ENCODE measurements around the gene GJB3. TPM values are rescaled to one million over a fixed set of nuclear protein-coding genes. Genes with fewer than 3 reads are reported as not detected.

Gene GJB3
- total and polyA plus RNA-seq, 7 experiments from 2014 or later = not detected

DNA sequence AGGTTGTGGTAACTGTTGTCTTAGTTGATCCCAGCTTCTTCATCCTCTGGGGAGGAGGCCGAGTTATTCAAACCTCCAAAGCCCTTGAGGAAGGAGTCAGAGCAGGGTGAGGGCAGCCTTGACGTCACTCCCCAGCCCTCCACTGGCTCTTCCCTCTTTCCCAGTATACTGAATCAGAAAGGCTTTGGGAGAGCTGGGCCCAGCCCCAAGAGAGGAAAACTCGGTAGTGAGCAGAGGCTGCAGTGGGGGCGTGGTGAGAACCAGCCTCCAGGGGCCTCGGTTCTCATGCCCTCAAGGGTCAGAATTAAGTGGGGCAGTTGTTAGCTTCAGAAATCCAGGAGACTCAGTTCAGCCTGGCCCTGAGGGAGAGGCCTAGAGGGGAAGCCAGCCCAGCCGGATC, 10.0 kb downstream of the GJB3 start:
- CTCF ChIA-PET = no interaction called here

DNA sequence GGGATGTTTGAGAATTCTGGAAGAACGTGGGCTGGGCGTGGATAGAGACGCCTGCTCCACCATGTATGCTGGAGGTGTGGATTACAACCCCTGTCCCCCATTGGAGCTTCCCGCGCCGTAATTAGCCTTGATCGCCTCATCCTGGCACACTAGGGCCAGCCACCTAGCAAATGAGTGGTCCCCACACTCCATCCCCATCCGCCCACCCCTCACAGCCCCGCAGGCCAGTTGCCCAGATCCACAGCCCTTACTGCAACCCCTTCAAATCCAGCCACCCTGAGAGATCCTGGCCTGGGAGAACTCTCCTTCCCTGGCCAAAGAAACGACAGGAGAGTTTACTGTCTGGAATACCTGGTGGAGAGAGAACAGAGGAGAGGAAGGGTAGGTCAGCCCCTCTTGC, 11.4 kb downstream of the GJB3 start:
- POLR2A ChIA-PET = no interaction called here

More for the DNA sequence above, 10.0 kb downstream of the GJB3 start:
- Mint-ChIP-seq H3K4me3 (no peak overlapping the region), H3K9me3 (peaks cover 0 to 2% (median 0%) of the 10 kb centered on the region in 11 donors), H3K36me3 (no peaks in the 10 kb centered on the region), H3K4me1 (peaks cover 0 to 17% (median 7%) of the 10 kb centered on the region in 7 donors), H3K27ac (no peak overlapping the region), H3K27me3 (peaks cover 9 to 31% (median 30%) of the 10 kb centered on the region in 5 donors)
- Histone ChIP-seq H3K27ac (ENCODE audit: low read depth, low read length) (no peak overlapping the region), H3K27me3 (ENCODE audit: control insufficient read depth in 2 of 2, insufficient read depth in 2 of 2, low read length in 2 of 2) (peaks cover 0 to 3% of the 10 kb centered on the region in 2 donors), H3K36me3 (ENCODE audit: control insufficient read depth in 2 of 3, insufficient read depth in 3 of 3, low read length in 3 of 3) (no peaks in the 10 kb centered on the region), H3K4me3 (ENCODE audit: low read length) (no peak overlapping the region), H3K4me1 (ENCODE audit: control insufficient read depth in 2 of 2, insufficient read depth in 2 of 2, low read length in 2 of 2) (no peaks in the 10 kb centered on the region), H3K9me3 (ENCODE audit: control insufficient read depth in 2 of 3, low read length in 3 of 3) (no peaks in the 10 kb centered on the region)
- ATAC-seq (no peak), DNase-seq (no peak)
- POLR2A ChIA-PET = no interaction called here
- intact Hi-C loops (cut with micrococcal nuclease) = no loop called here

DNA sequence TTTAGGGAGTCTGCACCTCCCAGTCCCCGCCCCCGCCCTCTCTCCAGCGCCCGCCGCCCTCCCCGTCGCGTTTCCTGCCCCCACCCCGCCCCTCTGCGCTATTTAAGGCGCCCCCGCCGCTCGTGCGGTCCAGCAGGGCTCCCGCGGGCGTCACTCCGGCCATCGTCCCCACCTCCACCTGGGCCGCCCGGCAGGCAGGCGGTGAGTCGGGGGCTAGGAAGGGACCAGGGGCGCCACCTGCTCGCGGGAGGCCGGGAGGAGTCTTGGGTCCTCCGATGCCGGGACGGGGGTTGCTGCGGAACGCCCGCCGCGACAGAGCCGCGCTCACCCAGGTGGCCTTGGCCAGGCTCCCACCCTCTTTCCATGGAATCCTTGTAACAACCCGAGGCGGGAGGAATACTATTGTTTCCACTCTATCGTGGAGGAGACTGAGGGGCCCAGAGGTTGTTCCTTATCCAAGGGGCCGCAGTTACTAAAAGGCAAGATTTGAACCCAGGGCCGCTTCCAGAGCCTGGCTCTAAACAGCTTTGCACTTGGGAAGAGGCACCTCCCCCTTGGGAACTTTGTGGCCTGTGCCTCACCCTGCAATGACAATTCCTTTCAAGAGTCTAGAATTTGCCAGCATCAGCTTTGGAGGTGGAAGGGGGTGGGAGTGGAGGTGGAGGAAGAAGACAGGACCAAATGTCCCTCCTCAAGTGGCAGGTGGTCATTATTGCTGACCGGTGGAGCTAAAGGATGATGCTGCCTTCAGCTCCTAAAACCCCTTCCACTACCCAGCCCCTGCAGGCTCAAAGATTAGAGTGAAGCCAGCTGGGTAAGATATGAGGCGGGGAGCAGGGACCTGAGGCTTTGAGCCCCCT, 12.1 kb downstream of the GJB3 start, which contains the start of gene GJA4:
GJA4 (plus strand) TSS at position 132 of the 860 bp plus-strand sequence. CDS start 1,215 bp downstream, outside the sequence.
- ChIA-PET CTCF (no interaction called here), POLR2A (no interaction called here)
- Mint-ChIP-seq H3K27me3 (peaks cover 9 to 25% (median 19%) of the 10 kb centered on the region in 5 donors), H3K4me1 (peaks cover 0 to 11% (median 4%) of the 10 kb centered on the region in 7 donors), H3K4me3 (peak within 1 kb of the TSS; percentile 39 to 79 (median 67)), H3K36me3 (peaks cover 0 to 3% (median 0%) of the 10 kb centered on the region in 5 donors), H3K27ac (no peak within 1 kb of the TSS), H3K9me3 (peaks cover 0 to 2% (median 0%) of the 10 kb centered on the region in 11 donors)
- Histone ChIP-seq H3K4me3 (ENCODE audit: low read length) (no peak within 1 kb of the TSS), H3K27ac (ENCODE audit: low read depth, low read length) (no peak within 1 kb of the TSS), H3K27me3 (ENCODE audit: control insufficient read depth in 2 of 2, insufficient read depth in 2 of 2, low read length in 2 of 2) (peaks cover 0 to 3% of the 10 kb centered on the region in 2 donors), H3K9me3 (ENCODE audit: control insufficient read depth in 2 of 3, low read length in 3 of 3) (no peaks in the 10 kb centered on the region), H3K36me3 (ENCODE audit: control insufficient read depth in 2 of 3, insufficient read depth in 3 of 3, low read length in 3 of 3) (no peaks in the 10 kb centered on the region), H3K4me1 (ENCODE audit: control insufficient read depth in 2 of 2, insufficient read depth in 2 of 2, low read length in 2 of 2) (no peaks in the 10 kb centered on the region)
- intact Hi-C loops (cut with micrococcal nuclease) = no loop called here
- ATAC-seq (no peak), DNase-seq (peak in 1 of 9 donors; percentile 1)

More for the DNA sequence above, 11.4 kb downstream of the GJB3 start:
- intact Hi-C loops (cut with micrococcal nuclease) = no loop called here
- DNase-seq (no peak), ATAC-seq (no peak)
- H3K36me3 ChIP-seq (ENCODE audit: control insufficient read depth in 2 of 3, insufficient read depth in 3 of 3, low read length in 3 of 3) = no peaks in the 10 kb centered on the region
- no peak overlapping the region for H3K4me3 ChIP-seq (ENCODE audit: low read length)
- H3K36me3 Mint-ChIP-seq = no peaks in the 10 kb centered on the region
- H3K4me1 Mint-ChIP-seq = peaks cover 0 to 11% (median 4%) of the 10 kb centered on the region in 7 donors
- H3K4me3 Mint-ChIP-seq = peak overlapping the region; percentile 20 to 79 (median 67)
- H3K27me3 Mint-ChIP-seq = peaks cover 9 to 25% (median 21%) of the 10 kb centered on the region in 5 donors
- H3K9me3 Mint-ChIP-seq = peaks cover 0 to 2% (median 0%) of the 10 kb centered on the region in 11 donors
- H3K27ac ChIP-seq (ENCODE audit: low read depth, low read length) = no peak overlapping the region
- H3K27ac Mint-ChIP-seq = no peak overlapping the region
- no peaks in the 10 kb centered on the region for H3K4me1 ChIP-seq (ENCODE audit: control insufficient read depth in 2 of 2, insufficient read depth in 2 of 2, low read length in 2 of 2)
- CTCF ChIA-PET = no interaction called here
- peaks cover 0 to 3% of the 10 kb centered on the region in 2 donors for H3K27me3 ChIP-seq (ENCODE audit: control insufficient read depth in 2 of 2, insufficient read depth in 2 of 2, low read length in 2 of 2)
- H3K9me3 ChIP-seq (ENCODE audit: control insufficient read depth in 2 of 3, low read length in 3 of 3) = no peaks in the 10 kb centered on the region

DNA sequence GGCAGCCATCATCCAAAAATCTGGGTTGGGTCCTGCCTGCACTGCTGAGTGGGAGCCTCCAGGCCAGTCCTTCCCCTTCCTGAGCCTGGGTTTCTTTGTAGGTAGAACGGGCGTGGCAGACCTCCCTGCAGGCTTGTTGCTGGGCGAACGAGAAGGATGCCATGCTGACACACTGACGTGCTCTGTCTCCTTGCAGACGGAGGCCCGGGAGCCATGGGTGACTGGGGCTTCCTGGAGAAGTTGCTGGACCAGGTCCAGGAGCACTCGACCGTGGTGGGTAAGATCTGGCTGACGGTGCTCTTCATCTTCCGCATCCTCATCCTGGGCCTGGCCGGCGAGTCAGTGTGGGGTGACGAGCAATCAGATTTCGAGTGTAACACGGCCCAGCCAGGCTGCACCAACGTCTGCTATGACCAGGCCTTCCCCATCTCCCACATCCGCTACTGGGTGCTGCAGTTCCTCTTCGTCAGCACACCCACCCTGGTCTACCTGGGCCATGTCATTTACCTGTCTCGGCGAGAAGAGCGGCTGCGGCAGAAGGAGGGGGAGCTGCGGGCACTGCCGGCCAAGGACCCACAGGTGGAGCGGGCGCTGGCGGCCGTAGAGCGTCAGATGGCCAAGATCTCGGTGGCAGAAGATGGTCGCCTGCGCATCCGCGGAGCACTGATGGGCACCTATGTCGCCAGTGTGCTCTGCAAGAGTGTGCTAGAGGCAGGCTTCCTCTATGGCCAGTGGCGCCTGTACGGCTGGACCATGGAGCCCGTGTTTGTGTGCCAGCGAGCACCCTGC, 13.2 kb downstream of the GJB3 start:
- H3K4me3 ChIP-seq (ENCODE audit: low read length) = no peak overlapping the region
- no peaks in the 10 kb centered on the region for H3K4me1 ChIP-seq (ENCODE audit: control insufficient read depth in 2 of 2, insufficient read depth in 2 of 2, low read length in 2 of 2)
- peak overlapping the region in 1 of 10 donors; percentile 52 for H3K4me3 Mint-ChIP-seq
- DNase-seq = no peak
- peaks cover 9 to 25% (median 15%) of the 10 kb centered on the region in 5 donors for H3K27me3 Mint-ChIP-seq
- H3K9me3 Mint-ChIP-seq = peaks cover 0 to 2% (median 0%) of the 10 kb centered on the region in 11 donors
- ChIA-PET CTCF (no interaction called here), POLR2A (no interaction called here)
- H3K36me3 Mint-ChIP-seq = peaks cover 0 to 8% (median 0%) of the 10 kb centered on the region in 5 donors
- no peak overlapping the region for H3K27ac ChIP-seq (ENCODE audit: low read depth, low read length)
- H3K36me3 ChIP-seq (ENCODE audit: control insufficient read depth in 2 of 3, insufficient read depth in 3 of 3, low read length in 3 of 3) = no peaks in the 10 kb centered on the region
- H3K9me3 ChIP-seq (ENCODE audit: control insufficient read depth in 2 of 3, low read length in 3 of 3) = no peaks in the 10 kb centered on the region
- peaks cover 0 to 11% (median 4%) of the 10 kb centered on the region in 7 donors for H3K4me1 Mint-ChIP-seq
- H3K27ac Mint-ChIP-seq = no peak overlapping the region
- intact Hi-C loops (cut with micrococcal nuclease) = no loop called here
- H3K27me3 ChIP-seq (ENCODE audit: control insufficient read depth in 2 of 2, insufficient read depth in 2 of 2, low read length in 2 of 2) = peaks cover 0 to 3% of the 10 kb centered on the region in 2 donors
- no peak for ATAC-seq

DNA sequence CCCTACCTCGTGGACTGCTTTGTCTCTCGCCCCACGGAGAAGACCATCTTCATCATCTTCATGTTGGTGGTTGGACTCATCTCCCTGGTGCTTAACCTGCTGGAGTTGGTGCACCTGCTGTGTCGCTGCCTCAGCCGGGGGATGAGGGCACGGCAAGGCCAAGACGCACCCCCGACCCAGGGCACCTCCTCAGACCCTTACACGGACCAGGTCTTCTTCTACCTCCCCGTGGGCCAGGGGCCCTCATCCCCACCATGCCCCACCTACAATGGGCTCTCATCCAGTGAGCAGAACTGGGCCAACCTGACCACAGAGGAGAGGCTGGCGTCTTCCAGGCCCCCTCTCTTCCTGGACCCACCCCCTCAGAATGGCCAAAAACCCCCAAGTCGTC, 13.8 kb downstream of the GJB3 start:
- Mint-ChIP-seq H3K9me3 (peaks cover 0 to 2% (median 0%) of the 10 kb centered on the region in 11 donors), H3K27ac (no peak overlapping the region), H3K27me3 (peaks cover 9 to 24% (median 14%) of the 10 kb centered on the region in 5 donors), H3K4me3 (no peak overlapping the region), H3K4me1 (peaks cover 0 to 11% (median 4%) of the 10 kb centered on the region in 7 donors), H3K36me3 (peaks cover 0 to 8% (median 0%) of the 10 kb centered on the region in 5 donors)
- intact Hi-C loops (cut with micrococcal nuclease) = no loop called here
- H3K27ac ChIP-seq (ENCODE audit: low read depth, low read length) = no peak overlapping the region
- peaks cover 0 to 3% of the 10 kb centered on the region in 2 donors for H3K27me3 ChIP-seq (ENCODE audit: control insufficient read depth in 2 of 2, insufficient read depth in 2 of 2, low read length in 2 of 2)
- POLR2A ChIA-PET = no interaction called here
- no peak for ATAC-seq
- CTCF ChIA-PET = no interaction called here
- no peaks in the 10 kb centered on the region for H3K9me3 ChIP-seq (ENCODE audit: control insufficient read depth in 2 of 3, low read length in 3 of 3)
- H3K36me3 ChIP-seq (ENCODE audit: control insufficient read depth in 2 of 3, insufficient read depth in 3 of 3, low read length in 3 of 3) = no peaks in the 10 kb centered on the region
- no peak overlapping the region for H3K4me3 ChIP-seq (ENCODE audit: low read length)
- no peak for DNase-seq
- H3K4me1 ChIP-seq (ENCODE audit: control insufficient read depth in 2 of 2, insufficient read depth in 2 of 2, low read length in 2 of 2) = no peaks in the 10 kb centered on the region

DNA sequence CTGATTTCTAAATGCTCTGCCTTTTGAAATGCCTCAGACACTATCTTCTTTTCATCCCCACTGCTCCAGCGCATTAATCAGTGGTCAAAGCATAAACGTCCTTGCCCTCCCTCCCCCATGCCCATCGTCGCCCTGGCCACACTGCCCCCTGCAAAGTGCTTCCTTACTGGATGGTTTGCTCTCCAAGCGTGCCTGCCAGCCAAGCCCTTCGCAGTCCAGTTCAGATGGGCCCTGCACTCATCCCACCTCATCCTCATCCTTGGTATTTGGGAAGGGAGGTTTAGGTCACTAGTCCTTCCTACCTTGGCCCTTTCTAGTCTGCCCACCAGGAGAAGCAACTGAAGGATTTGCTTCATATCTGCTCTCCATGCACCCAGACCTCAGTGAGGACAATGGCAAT, 14.9 kb downstream of the GJB3 start:
- H3K27me3 ChIP-seq (ENCODE audit: control insufficient read depth in 2 of 2, insufficient read depth in 2 of 2, low read length in 2 of 2) = peaks cover 0 to 3% of the 10 kb centered on the region in 2 donors
- ChIA-PET CTCF (no interaction called here), POLR2A (no interaction called here)
- no peaks in the 10 kb centered on the region for H3K9me3 ChIP-seq (ENCODE audit: control insufficient read depth in 2 of 3, low read length in 3 of 3)
- intact Hi-C loops (cut with micrococcal nuclease) = no loop called here
- no peaks in the 10 kb centered on the region for H3K36me3 ChIP-seq (ENCODE audit: control insufficient read depth in 2 of 3, insufficient read depth in 3 of 3, low read length in 3 of 3)
- Mint-ChIP-seq H3K4me3 (no peak overlapping the region), H3K27me3 (peaks cover 9 to 14% (median 11%) of the 10 kb centered on the region in 5 donors), H3K27ac (no peak overlapping the region), H3K4me1 (peaks cover 0 to 7% (median 4%) of the 10 kb centered on the region in 7 donors), H3K9me3 (no peaks in the 10 kb centered on the region), H3K36me3 (peaks cover 0 to 8% (median 0%) of the 10 kb centered on the region in 5 donors)
- ATAC-seq (no peak), DNase-seq (no peak)
- no peak overlapping the region for H3K4me3 ChIP-seq (ENCODE audit: low read length)
- H3K4me1 ChIP-seq (ENCODE audit: control insufficient read depth in 2 of 2, insufficient read depth in 2 of 2, low read length in 2 of 2) = no peaks in the 10 kb centered on the region
- no peak overlapping the region for H3K27ac ChIP-seq (ENCODE audit: low read depth, low read length)
